Adrenal gland (tissue), 12 donors: Measurements from ENCODE around the gene SDK1. TPM values are rescaled to one million over a fixed set of nuclear protein-coding genes. Genes with fewer than 3 reads are reported as not detected.

Source experiments
- DNase-seq, 7 donors: peaks; one replicate each; pipeline ENCODE4 v3.0.0-alpha.2; 2019 to 2020
- H3K27ac ChIP-seq, 5 donors: fragments of 200-600 bp; sonication (generic) in 4 of 5; 1 replicate in 3 of 5; 2 replicates in 2 of 5; pipeline versions ENCODE4 v1.5.1 to v1.8.0; 2016 to 2020; ENCODE audit warnings: mild to moderate bottlenecking in 1 of 5
- H3K27me3 ChIP-seq: fragments of 200-600 bp; 2 replicates; pipeline ENCODE4 v1.8.0; 2021
- H3K36me3 ChIP-seq, 2 donors: fragments of 200-600 bp; replicated peaks in 1 of 2; 1 replicate in 1 of 2; 2 replicates in 1 of 2; pipeline versions ENCODE4 v1.5.1 to v1.8.0; 2018 to 2022
- H3K4me1 ChIP-seq, 2 donors: fragments of 200-600 bp; replicated peaks in 1 of 2; 1 replicate in 1 of 2; 2 replicates in 1 of 2; pipeline versions ENCODE4 v1.5.1 to v1.8.0; 2018 to 2021
- H3K4me3 ChIP-seq, 4 donors: fragments of 200-600 bp; sonication (generic) in 3 of 4; one replicate each; pipeline ENCODE4 v1.5.1; 2016 to 2018
- H3K9me3 ChIP-seq, 3 donors: fragments of 200-600 bp; sonication (generic) in 1 of 3; replicated peaks in 1 of 3; 1 replicate in 2 of 3; 2 replicates in 1 of 3; pipeline versions ENCODE4 v1.5.1 to v1.8.0; 2016 to 2021
- POLR2A ChIP-seq, 2 donors: fragments of 450-650 bp; IDR thresholded peaks; one replicate each; pipeline ENCODE4 v1.6.1; 2017; ENCODE audit warnings: antibody characterized with exemption in 2 of 2, mild to moderate bottlenecking in 2 of 2, moderate library complexity in 1 of 2
- WGBS, 4 donors: extraction: QIAGEN DNeasy Blood & Tissue Kit in 2 of 4; methylation state at CpG; one replicate each; pipeline versions ENCODE4 v1.1.5 to v1.1.7; 2013 to 2017; 5-methylcytosine and 5-hydroxymethylcytosine counted together
- intact Hi-C, 2 donors: fragments of 100-400 bp; cut with DNase I; formaldehyde crosslinking; loops; one replicate each; pipeline versions ENCODE4 v1.14.1 to v1.15.0; 2022 to 2023
- polyA plus RNA-seq, 3 donors: library from polyadenylated mRNA; stranded (reverse); fragments of 200-250 nt in 2 of 3; fragments of 350-450 nt in 1 of 3; fragmentation: Illumina TruSeq in 1 of 3; extraction: RNeasy Lipid Tissue Mini Kit (QIAGEN cat#74804) in 1 of 3; gene quantifications; one replicate each; pipeline ENCODE4 v1.2.3, GENCODE V29; 2013 to 2014
- total RNA-seq, 9 donors: library from RNA; depleted of rRNA in 4 of 9; stranded (reverse); fragments of >200 nt in 4 of 9; fragments of 120-200 nt in 1 of 9; fragmentation: NEBNext Ultra II Directional in 1 of 9; extraction: Animal tissue kit (Norgen Biotek cat#: 25700) in 1 of 9; gene quantifications; one replicate each; pipeline versions ENCODE4 v1.1.0 to v1.2.4, GENCODE V29; 2013 to 2023
- TF ChIP-seq, protein P1 (sequence below), 6 experiments: fragments of 450-650 bp in 4 of 6; fragments of 200-600 bp in 2 of 6; sonication (generic) in 1 of 6; IDR thresholded peaks; 1 replicate in 5 of 6; 2 replicates in 1 of 6; pipeline versions ENCODE4 v1.5.1 to v1.8.0; 2016 to 2021; ENCODE audit warnings: antibody characterized with exemption in 6 of 6, mild to moderate bottlenecking in 2 of 6, moderate library complexity in 1 of 6
- donor health status: healthy with polysubstance abuse.
- donor health status: Bipolar disorder and iron deficiency.
- donor health status: DM: yes; HTN: yes; CAD: no.
- donor health status: DM: no; HTN: no; CAD: no.
- donor health status: DM: no; HTN: no; CAD: no.
- donor health status: DM: yes; HTN: yes; CAD: no.

The SDK1 gene
- total and polyA plus RNA-seq, 12 donors: 0.50 to 3.6 (median 1.5) TPM

DNA sequence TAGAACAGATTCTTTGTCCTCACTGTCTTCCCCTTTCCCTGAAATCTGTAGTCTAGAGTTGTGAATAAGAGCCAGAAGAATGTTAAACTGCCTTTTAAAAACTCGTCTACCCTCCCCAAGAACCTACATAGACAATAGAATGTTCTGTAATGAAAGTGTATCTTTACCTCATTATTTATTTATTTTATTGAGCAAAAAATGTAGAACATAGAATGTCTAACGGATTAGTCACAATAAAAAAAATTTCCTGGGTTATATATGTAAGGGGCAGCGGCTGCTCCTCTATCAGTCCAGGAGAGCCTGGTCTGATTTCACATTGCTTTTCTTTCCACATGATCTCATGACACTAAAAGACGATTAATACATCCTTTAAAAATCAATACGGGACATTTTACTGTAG, 135.7 kb downstream of the SDK1 start:
- intact Hi-C loops: no loop called here
- TF ChIP-seq POLR2A (IDR thresholded peaks at IDR 0.05): no peak
- TF ChIP-seq, protein P1, sequence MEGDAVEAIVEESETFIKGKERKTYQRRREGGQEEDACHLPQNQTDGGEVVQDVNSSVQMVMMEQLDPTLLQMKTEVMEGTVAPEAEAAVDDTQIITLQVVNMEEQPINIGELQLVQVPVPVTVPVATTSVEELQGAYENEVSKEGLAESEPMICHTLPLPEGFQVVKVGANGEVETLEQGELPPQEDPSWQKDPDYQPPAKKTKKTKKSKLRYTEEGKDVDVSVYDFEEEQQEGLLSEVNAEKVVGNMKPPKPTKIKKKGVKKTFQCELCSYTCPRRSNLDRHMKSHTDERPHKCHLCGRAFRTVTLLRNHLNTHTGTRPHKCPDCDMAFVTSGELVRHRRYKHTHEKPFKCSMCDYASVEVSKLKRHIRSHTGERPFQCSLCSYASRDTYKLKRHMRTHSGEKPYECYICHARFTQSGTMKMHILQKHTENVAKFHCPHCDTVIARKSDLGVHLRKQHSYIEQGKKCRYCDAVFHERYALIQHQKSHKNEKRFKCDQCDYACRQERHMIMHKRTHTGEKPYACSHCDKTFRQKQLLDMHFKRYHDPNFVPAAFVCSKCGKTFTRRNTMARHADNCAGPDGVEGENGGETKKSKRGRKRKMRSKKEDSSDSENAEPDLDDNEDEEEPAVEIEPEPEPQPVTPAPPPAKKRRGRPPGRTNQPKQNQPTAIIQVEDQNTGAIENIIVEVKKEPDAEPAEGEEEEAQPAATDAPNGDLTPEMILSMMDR (IDR thresholded peaks at IDR 0.05): no peak
- no peaks in the 10 kb centered on the region for H3K27me3 ChIP-seq
- DNase-seq: no peak
- H3K4me3 ChIP-seq: no peak overlapping the region
- 68 to 83% (median 75%) methylated on average over 5 of the region's 5 CpGs for WGBS, 4 donors
- H3K27ac ChIP-seq: no peak overlapping the region
- no peaks in the 10 kb centered on the region for H3K9me3 ChIP-seq
- no peaks in the 10 kb centered on the region for H3K4me1 ChIP-seq
- no peaks in the 10 kb centered on the region for H3K36me3 ChIP-seq

DNA sequence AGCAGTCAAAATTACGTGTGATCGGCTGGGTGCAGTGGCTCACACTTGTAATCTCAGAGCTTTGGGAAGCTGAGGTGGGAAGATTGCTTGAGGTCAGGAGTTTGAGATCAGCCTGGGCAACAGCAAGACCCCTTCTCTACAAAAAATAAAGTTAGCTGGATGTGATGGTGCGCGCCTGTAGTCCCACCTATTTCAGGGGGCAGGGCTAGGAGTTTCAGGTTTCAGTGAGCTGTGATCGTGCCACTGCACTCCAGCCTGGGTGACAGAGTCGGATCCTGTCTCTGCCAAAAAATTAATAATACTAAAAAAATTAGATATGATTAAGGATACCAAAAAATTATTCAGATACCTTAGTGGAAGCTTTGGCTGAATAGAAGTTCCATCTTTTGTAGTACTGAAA, 136.4 kb downstream of the SDK1 start:
- 61 to 69% (median 67%) methylated on average over 6 of the region's 6 CpGs for WGBS, 4 donors
- intact Hi-C loops: no loop called here
- H3K36me3 ChIP-seq: no peaks in the 10 kb centered on the region
- no peak overlapping the region for H3K27ac ChIP-seq
- DNase-seq: no peak
- no peak for TF ChIP-seq POLR2A (IDR thresholded peaks at IDR 0.05)
- TF ChIP-seq, protein P1 (IDR thresholded peaks at IDR 0.05): no peak
- no peak overlapping the region for H3K4me3 ChIP-seq
- H3K4me1 ChIP-seq: no peaks in the 10 kb centered on the region
- H3K9me3 ChIP-seq: no peaks in the 10 kb centered on the region
- H3K27me3 ChIP-seq: no peaks in the 10 kb centered on the region

DNA sequence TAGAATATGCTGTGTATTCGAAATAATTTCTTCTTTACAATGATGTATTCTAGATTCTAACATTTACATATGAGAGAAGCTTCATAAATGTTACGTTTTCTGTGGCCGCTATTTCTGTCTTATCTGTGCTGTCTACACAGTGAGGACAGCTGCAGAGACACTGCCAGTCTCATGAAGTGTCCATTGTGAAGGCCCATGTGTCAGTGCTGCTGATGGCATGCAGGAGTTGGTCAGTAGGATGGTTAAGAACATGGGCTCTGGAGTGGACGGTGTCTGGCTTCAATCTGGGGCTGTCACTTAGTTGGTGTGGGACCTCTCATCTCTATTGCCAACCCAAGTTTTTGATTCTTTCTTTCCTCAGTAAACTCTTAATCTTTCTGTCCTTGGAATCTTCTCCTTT, 137.3 kb downstream of the SDK1 start:
- Histone ChIP-seq H3K27me3 (no peaks in the 10 kb centered on the region), H3K27ac (no peak overlapping the region), H3K9me3 (no peaks in the 10 kb centered on the region), H3K36me3 (no peaks in the 10 kb centered on the region), H3K4me3 (no peak overlapping the region), H3K4me1 (no peaks in the 10 kb centered on the region)
- WGBS, 4 donors: 75 to 86% (median 82%) methylated on average over 4 of the region's 4 CpGs
- intact Hi-C loops: no loop called here
- TF ChIP-seq POLR2A (IDR thresholded peaks at IDR 0.05): no peak
- TF ChIP-seq, protein P1 (IDR thresholded peaks at IDR 0.05): no peak
- no peak for DNase-seq

DNA sequence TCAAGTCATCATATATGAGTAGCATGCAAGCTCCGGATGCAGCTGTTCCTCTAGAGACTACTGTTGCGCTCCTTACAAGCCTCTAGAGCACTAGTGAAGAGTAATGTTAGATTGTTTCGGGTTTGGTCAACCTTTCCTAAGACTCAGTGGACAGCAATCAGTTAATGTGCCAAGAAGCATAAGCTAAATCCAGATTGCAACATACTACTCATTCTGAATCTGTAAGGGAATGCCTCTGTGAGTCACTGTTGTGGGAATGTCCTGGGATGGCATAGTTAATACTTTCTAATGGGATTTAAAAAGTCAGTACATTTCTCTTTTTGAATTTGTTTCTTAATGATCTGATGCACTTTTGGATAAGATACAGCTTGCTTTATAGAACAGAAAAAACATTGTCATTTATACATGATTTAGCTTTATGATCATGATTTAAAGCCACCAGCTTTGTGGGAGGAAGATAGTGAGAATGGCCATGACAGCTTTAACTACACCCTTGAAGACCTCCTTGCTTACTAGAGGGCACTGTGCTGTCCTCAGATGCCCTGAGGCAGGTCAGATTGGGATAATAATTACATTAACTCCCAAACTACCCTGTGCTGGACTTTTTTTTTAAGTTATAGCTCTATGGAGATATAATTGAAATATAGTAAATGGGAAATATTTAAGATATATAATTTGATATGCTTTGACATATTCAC, 138.4 kb downstream of the SDK1 start:
- WGBS, 4 donors: 82 to 91% (median 85%) methylated on average over 3 of the region's 3 CpGs
- intact Hi-C loops: no loop called here
- no peaks in the 10 kb centered on the region for H3K36me3 ChIP-seq
- H3K4me3 ChIP-seq: no peak overlapping the region
- H3K9me3 ChIP-seq: no peaks in the 10 kb centered on the region
- DNase-seq: no peak
- no peaks in the 10 kb centered on the region for H3K4me1 ChIP-seq
- TF ChIP-seq POLR2A (IDR thresholded peaks at IDR 0.05): no peak
- TF ChIP-seq, protein P1 (IDR thresholded peaks at IDR 0.05): no peak
- H3K27ac ChIP-seq: no peak overlapping the region
- H3K27me3 ChIP-seq: no peaks in the 10 kb centered on the region
